H1 (cell line): ENCODE data around the gene WDR53. TPM values are rescaled to one million over a fixed set of nuclear protein-coding genes. Genes with fewer than 3 reads are reported as not detected.

Experiments used
- CTCF ChIA-PET: fragments of 300-600 bp; sonication (Branson Sonifier 250); formaldehyde crosslinking; loops from one replicate; lab custom pipeline; 2021; ENCODE audit not compliant: partially characterized antibody; lab: Charles Lee
- POLR2A ChIA-PET: fragments of 300-600 bp; sonication (Branson Sonifier 250); formaldehyde crosslinking; loops from one replicate; lab custom pipeline; 2021; ENCODE audit warnings: inconsistent platforms; ENCODE audit not compliant: partially characterized antibody; lab: Charles Lee
- DNase-seq, 2 experiments: peaks; one replicate each; pipeline versions ENCODE4 v3.0.0 to v3.0.0-alpha.2; 2010 to 2022; ENCODE audit warnings: low spot score in 2 of 2, low read depth in 1 of 2, mixed read lengths in 1 of 2
- FAIRE-seq: peaks from 2 replicates; lab custom pipeline; 2011; peaks lifted over from hg19 to GRCh38; lab: Jason Lieb, UNC
- H2AFZ ChIP-seq: 2 replicates; pipeline ENCODE4 v1.8.1; 2012; ENCODE audit warnings: low read length, inconsistent platforms
- H2AK5ac ChIP-seq: 2 replicates; pipeline ENCODE4 v1.6.1; 2013; ENCODE audit warnings: low read depth, low read length
- H2BK120ac ChIP-seq: replicated peaks from 2 replicates; pipeline ENCODE3; 2013; ENCODE audit warnings: low read depth, low read length, inconsistent platforms
- H2BK12ac ChIP-seq: 2 replicates; pipeline ENCODE4 v1.6.1; 2013; ENCODE audit warnings: low read depth, low read length
- H2BK15ac ChIP-seq: 2 replicates; pipeline ENCODE4 v1.6.1; 2013; ENCODE audit warnings: low read length
- H2BK20ac ChIP-seq: 2 replicates; pipeline ENCODE4 v1.6.1; 2013; ENCODE audit warnings: low read length
- H2BK5ac ChIP-seq: 2 replicates; pipeline ENCODE4 v1.6.1; 2013; ENCODE audit warnings: low read depth, low read length
- H3K14ac ChIP-seq: 2 replicates; pipeline ENCODE4 v1.6.1; 2013; ENCODE audit warnings: inconsistent platforms; ENCODE audit not compliant: insufficient read length
- H3K18ac ChIP-seq: 2 replicates; pipeline ENCODE4 v1.6.1; 2013; ENCODE audit warnings: low read length; ENCODE audit errors: extremely low read depth
- H3K23ac ChIP-seq: 2 replicates; pipeline ENCODE4 v1.6.1; 2013; ENCODE audit warnings: inconsistent platforms; ENCODE audit not compliant: insufficient read length
- H3K23me2 ChIP-seq: 2 replicates; pipeline ENCODE4 v1.6.1; 2013; ENCODE audit warnings: low read depth, low read length
- H3K27ac ChIP-seq: 2 replicates; pipeline ENCODE4 v1.6.1; 2011; ENCODE audit warnings: low read depth, low read length, inconsistent platforms
- H3K27me3 ChIP-seq, 4 experiments: replicated peaks in 1 of 4; 1 replicate in 1 of 4; 2 replicates in 3 of 4; pipeline versions ENCODE4 v1.6.1 to v1.8.1; 2011 to 2013; ENCODE audit warnings: low read length in 3 of 4, mild to moderate bottlenecking in 3 of 4, inconsistent platforms in 2 of 4, mixed read lengths in 2 of 4, moderate library complexity in 1 of 4; ENCODE audit not compliant: control insufficient read depth in 3 of 4, insufficient read depth in 3 of 4; ENCODE audit errors: extremely low read depth in 1 of 4
- H3K36me3 ChIP-seq, 4 experiments: 2 replicates each; pipeline versions ENCODE4 v1.6.1 to v1.8.1; 2011 to 2013; ENCODE audit warnings: mild to moderate bottlenecking in 4 of 4, low read length in 3 of 4, moderate library complexity in 2 of 4, control low read depth in 1 of 4, inconsistent platforms in 1 of 4; ENCODE audit not compliant: insufficient read depth in 4 of 4, control insufficient read depth in 2 of 4
- H3K4ac ChIP-seq: replicated peaks from 2 replicates; pipeline ENCODE3; 2013; ENCODE audit warnings: low read length, low read depth, mixed read lengths, inconsistent platforms; ENCODE audit not compliant: insufficient read length
- H3K4me1 ChIP-seq, 4 experiments: replicated peaks in 1 of 4; 1 replicate in 1 of 4; 2 replicates in 3 of 4; pipeline versions ENCODE4 v1.6.1 to v1.8.1; 2011 to 2013; ENCODE audit warnings: low read length in 3 of 4, inconsistent platforms in 2 of 4, mixed read lengths in 1 of 4; ENCODE audit not compliant: insufficient read depth in 4 of 4, control insufficient read depth in 3 of 4
- H3K4me2 ChIP-seq, 2 experiments: 2 replicates each; pipeline versions ENCODE4 v1.6.1 to v1.8.1; 2011 to 2013; ENCODE audit warnings: low read depth in 2 of 2, low read length in 2 of 2, control low read depth in 1 of 2, inconsistent platforms in 1 of 2, mild to moderate bottlenecking in 1 of 2; ENCODE audit not compliant: insufficient read depth in 1 of 2
- H3K4me3 ChIP-seq, 4 experiments: fragments of 200-600, 300-600 bp in 1 of 4; sonication (generic), shearing (Covaris generic), sonication (Bioruptor Twin) in 1 of 4; 2 replicates each; pipeline versions ENCODE4 v1.5.1 to v1.8.1; 2011 to 2016; ENCODE audit warnings: low read length in 4 of 4, low read depth in 3 of 4, control low read depth in 2 of 4, inconsistent platforms in 2 of 4, mild to moderate bottlenecking in 2 of 4, mixed read lengths in 1 of 4, moderate library complexity in 1 of 4; ENCODE audit not compliant: insufficient read depth in 2 of 4; ENCODE audit errors: extremely low read depth in 1 of 4
- H3K56ac ChIP-seq: replicated peaks from 2 replicates; pipeline ENCODE3; 2013; ENCODE audit warnings: low read depth, mild to moderate bottlenecking, mixed read lengths, low read length, inconsistent platforms; ENCODE audit not compliant: insufficient read length
- H3K79me1 ChIP-seq: 2 replicates; pipeline ENCODE4 v1.6.1; 2013; ENCODE audit warnings: low read depth, low read length, control low read depth
- H3K79me2 ChIP-seq, 2 experiments: 2 replicates each; pipeline versions ENCODE4 v1.6.1 to v1.8.1; 2012 to 2013; ENCODE audit warnings: low read length in 2 of 2, mild to moderate bottlenecking in 2 of 2, inconsistent platforms in 1 of 2; ENCODE audit not compliant: insufficient read depth in 2 of 2, control insufficient read depth in 1 of 2
- H3K9ac ChIP-seq, 4 experiments: replicated peaks in 1 of 4; 1 replicate in 1 of 4; 2 replicates in 3 of 4; pipeline versions ENCODE4 v1.6.1 to v1.8.1; 2011 to 2013; ENCODE audit warnings: low read depth in 3 of 4, low read length in 3 of 4, control low read depth in 2 of 4, mild to moderate bottlenecking in 2 of 4, moderate library complexity in 2 of 4, inconsistent platforms in 1 of 4; ENCODE audit errors: extremely low read depth in 1 of 4
- H3K9me3 ChIP-seq, 2 experiments: 2 replicates each; pipeline versions ENCODE4 v1.6.1 to v1.8.1; 2012 to 2013; ENCODE audit warnings: mild to moderate bottlenecking in 2 of 2, moderate library complexity in 2 of 2, control low read depth in 1 of 2, inconsistent platforms in 1 of 2, low read depth in 1 of 2, low read length in 1 of 2, mixed read lengths in 1 of 2; ENCODE audit not compliant: insufficient read depth in 2 of 2
- H4K20me1 ChIP-seq, 2 experiments: replicated peaks in 1 of 2; 2 replicates each; pipeline versions ENCODE3 to v1.8.1; 2011 to 2013; ENCODE audit warnings: inconsistent platforms in 2 of 2, low read length in 2 of 2, mild to moderate bottlenecking in 1 of 2; ENCODE audit not compliant: insufficient read depth in 2 of 2, control insufficient read depth in 1 of 2
- H4K5ac ChIP-seq: 2 replicates; pipeline ENCODE4 v1.6.1; 2013; ENCODE audit warnings: low read length, low read depth, mixed read lengths, inconsistent platforms; ENCODE audit not compliant: insufficient read length
- H4K8ac ChIP-seq: 2 replicates; pipeline ENCODE4 v1.8.0; 2013; ENCODE audit warnings: mild to moderate bottlenecking, moderate library complexity, low read length, inconsistent platforms; ENCODE audit not compliant: insufficient read depth; ENCODE audit errors: extremely low read depth
- H4K91ac ChIP-seq: replicated peaks from 2 replicates; pipeline ENCODE3; 2013; ENCODE audit warnings: low read length, mixed read lengths, inconsistent platforms; ENCODE audit not compliant: insufficient read length
- ATF3 ChIP-seq: IDR thresholded peaks from 2 replicates; pipeline ENCODE4 v1.6.1; 2011; ENCODE audit warnings: low read depth, mild to moderate bottlenecking, low read length; ENCODE audit not compliant: insufficient read depth
- CEBPB ChIP-seq: IDR thresholded peaks from 2 replicates; pipeline ENCODE4 v1.6.1; 2012; ENCODE audit warnings: low read depth, low read length
- CTBP2 ChIP-seq: IDR thresholded peaks from 2 replicates; pipeline ENCODE4 v1.7.0; 2011; ENCODE audit warnings: borderline replicate concordance, mild to moderate bottlenecking, moderate library complexity, mixed read lengths, low read length; ENCODE audit not compliant: insufficient read depth, insufficient read length
- CTCF ChIP-seq, 3 experiments: IDR thresholded peaks; 1 replicate in 2 of 3; 2 replicates in 1 of 3; pipeline versions ENCODE4 v1.5.1 to v1.6.1; 2011; ENCODE audit warnings: low read length in 3 of 3, mild to moderate bottlenecking in 3 of 3, inconsistent platforms in 2 of 3, low read depth in 1 of 3, moderate library complexity in 1 of 3; ENCODE audit not compliant: insufficient read depth in 1 of 3; ENCODE audit errors: control extremely low read depth in 1 of 3
- EZH2 ChIP-seq: fragments of 200-600 bp; sonication (generic); IDR thresholded peaks from 2 replicates; pipeline ENCODE4 v1.7.1; 2012; ENCODE audit warnings: low read depth, mild to moderate bottlenecking, moderate library complexity, low read length, inconsistent platforms; ENCODE audit not compliant: severe bottlenecking
- HDAC2 ChIP-seq, 2 experiments: fragments of 300-600 bp in 1 of 2; sonication (generic) in 1 of 2; IDR thresholded peaks; 2 replicates each; pipeline ENCODE4 v1.6.1; 2011 to 2012; ENCODE audit warnings: low read depth in 2 of 2, low read length in 2 of 2, mild to moderate bottlenecking in 2 of 2, moderate library complexity in 2 of 2, borderline replicate concordance in 1 of 2, inconsistent platforms in 1 of 2
- MAFK ChIP-seq: IDR thresholded peaks from 2 replicates; pipeline ENCODE4 v1.6.1; 2012; ENCODE audit warnings: low read depth, mild to moderate bottlenecking, improper control_type of control experiment, low read length
- SAP30 ChIP-seq: fragments of 300-600 bp; sonication (generic); IDR thresholded peaks from 2 replicates; pipeline ENCODE4 v1.7.1; 2012; ENCODE audit warnings: low read length, moderate library complexity, mild to moderate bottlenecking, inconsistent platforms; ENCODE audit not compliant: insufficient read depth, insufficient replicate concordance
- SIN3A ChIP-seq, 2 experiments: IDR thresholded peaks in 1 of 2; conservative IDR thresholded peaks in 1 of 2; 2 replicates each; pipeline ENCODE4 v1.6.1; 2011 to 2012; ENCODE audit warnings: low read length in 2 of 2, improper control_type of control experiment in 1 of 2, low read depth in 1 of 2, mild to moderate bottlenecking in 1 of 2
- TEAD4 ChIP-seq: IDR thresholded peaks from 2 replicates; pipeline ENCODE4 v1.6.1; 2012; ENCODE audit warnings: low read depth, low read length, inconsistent platforms, mixed read lengths
- WGBS, 2 experiments: shearing (Covaris generic) in 1 of 2; methylation state at CpG; one replicate each; pipeline versions ENCODE4 v1.1.6 to v1.1.7; 2013 to 2015; ENCODE audit warnings: low lambda C conversion rate in 2 of 2, mixed read lengths in 2 of 2, inconsistent platforms in 1 of 2, low coverage in 1 of 2, missing lambda C conversion rate in 1 of 2; ENCODE audit not compliant: insufficient replicate concordance in 2 of 2, insufficient coverage in 1 of 2, insufficient read length in 1 of 2; ENCODE audit errors: extremely low coverage in 1 of 2, missing lambda C conversion rate in 1 of 2; 5-methylcytosine and 5-hydroxymethylcytosine counted together
- polyA plus RNA-seq, 7 experiments: library from polyadenylated mRNA; depleted of rRNA in 3 of 7; stranded (reverse) in 5 of 7; unstranded in 2 of 7; fragments of >200 nt in 5 of 7; fragments of 200-250 nt in 2 of 7; gene quantifications; 1 replicate in 5 of 7; 2 replicates in 1 of 7; 4 replicates in 1 of 7; pipeline versions ENCODE4 v1.2.1 to v1.2.3, GENCODE V29; 2011 to 2013; ENCODE audit warnings: missing spikeins in 2 of 7, mixed read lengths in 2 of 7
- total RNA-seq: library from RNA; stranded (reverse); fragmentation: NEBNext Ultra II Directional; extraction: Animal tissue kit (Norgen Biotek cat#: 25700); gene quantifications from 2 replicates; pipeline ENCODE4 v1.2.1, GENCODE V29; 2021

The WDR53 gene
- total and polyA plus RNA-seq, 2 of the 8 experiments (the other 6 are each of a cell fraction or from before 2014, with no cell fraction given), result 7.4 to 18.8 TPM

DNA sequence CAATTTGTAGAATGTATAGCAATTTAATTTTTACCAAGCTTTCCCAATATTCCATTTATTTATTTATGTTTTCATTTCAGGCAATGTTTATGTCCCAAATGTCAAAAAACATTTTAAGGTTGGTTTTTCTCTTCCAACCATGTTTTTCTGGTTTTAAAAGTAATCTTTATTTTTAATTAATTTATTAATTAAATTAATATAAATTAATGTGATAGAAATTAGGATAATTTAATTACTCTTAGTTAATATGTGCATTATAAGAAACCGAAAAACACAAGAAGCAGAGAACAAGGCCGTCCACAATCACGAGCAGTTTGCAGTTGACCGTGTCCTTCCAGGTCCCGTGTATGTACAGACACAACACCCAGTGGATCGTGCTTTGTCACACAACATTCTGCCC, 34.3 kb upstream of the WDR53 start:
- no peak overlapping the region for H4K5ac ChIP-seq
- FAIRE-seq, result no peak
- H3K4me1 ChIP-seq, result no peaks in the 10 kb centered on the region
- no peak overlapping the region for H2BK15ac ChIP-seq
- no peak overlapping the region for H4K8ac ChIP-seq
- no peak overlapping the region for H3K4ac ChIP-seq
- ChIA-PET CTCF (no interaction called here), POLR2A (no interaction called here)
- H3K79me2 ChIP-seq, result no peaks in the 10 kb centered on the region
- H3K23me2 ChIP-seq, result no peaks in the 10 kb centered on the region
- no peak overlapping the region for H3K56ac ChIP-seq
- H3K18ac ChIP-seq, result no peak overlapping the region
- H2AFZ ChIP-seq, result no peak overlapping the region
- H2BK20ac ChIP-seq, result no peak overlapping the region
- no peak overlapping the region for H2BK12ac ChIP-seq
- H4K91ac ChIP-seq, result no peak overlapping the region
- H2BK5ac ChIP-seq, result no peak overlapping the region
- no peak overlapping the region for H3K27ac ChIP-seq
- peak in 1 of 2 experiments; percentile 11 for DNase-seq
- no peaks in the 10 kb centered on the region; a peak in 1 of 7 replicates for H3K27me3 ChIP-seq
- H3K36me3 ChIP-seq, result no peaks in the 10 kb centered on the region
- no peak overlapping the region for H3K23ac ChIP-seq
- H4K20me1 ChIP-seq, result no peaks in the 10 kb centered on the region
- 97% methylated on average over 6 of the region's 6 CpGs; no CpG with 5 or more reads in 1 of the 2 experiments for WGBS, 2 experiments
- H3K9me3 ChIP-seq, result no peaks in the 10 kb centered on the region
- no peak overlapping the region for H3K4me2 ChIP-seq
- H3K9ac ChIP-seq, result no peak overlapping the region
- H2AK5ac ChIP-seq, result no peak overlapping the region
- no peak overlapping the region for H2BK120ac ChIP-seq
- no peak overlapping the region for H3K4me3 ChIP-seq
- no peaks in the 10 kb centered on the region for H3K79me1 ChIP-seq
- no peak overlapping the region for H3K14ac ChIP-seq
- TF ChIP-seq SIN3A (conservative IDR thresholded peaks at IDR 0.05 in 1 of 2, IDR thresholded peaks at IDR 0.05 in 1 of 2; ENCODE audit: low read depth in 1 of 2, low read length in 2 of 2) (no peak), CEBPB (no peak), ATF3 (no peak), SAP30 (no peak), HDAC2 (IDR thresholded peaks at IDR 0.05; ENCODE audit: borderline replicate concordance in 1 of 2, low read depth in 2 of 2, low read length in 2 of 2) (no peak), MAFK (no peak), CTCF (IDR thresholded peaks at IDR 0.05; ENCODE audit: control extremely low read depth in 1 of 3, insufficient read depth in 1 of 3, low read depth in 1 of 3, low read length in 3 of 3) (no peak), TEAD4 (no peak), CTBP2 (no peak), EZH2 (no peak)
